Uterus (tissue), 4 donors: ENCODE measurements around the gene C9orf85. TPM values are rescaled to one million over a fixed set of nuclear protein-coding genes. Genes with fewer than 3 reads are reported as not detected.
"Not testable (repeated sequence)": the region's sequence is repeated elsewhere in the genome, so short reads cannot be mapped to it uniquely, and the experiment has no call there.

Source experiments
- DNase-seq, 2 donors: peaks; one replicate each; pipeline ENCODE4 v3.0.0-alpha.2; 2019 to 2020
- H3K27ac ChIP-seq, 2 donors: fragments of 200-600 bp; sonication (generic); 1 replicate in 1 of 2; 2 replicates in 1 of 2; pipeline ENCODE4 v1.5.1; 2016 to 2018
- H3K27me3 ChIP-seq, 2 donors: fragments of 200-600 bp; sonication (generic); one replicate each; pipeline ENCODE4 v1.5.1; 2018 to 2019; ENCODE audit warnings: control low read depth in 1 of 2
- H3K36me3 ChIP-seq, 2 donors: fragments of 200-600 bp; sonication (generic); one replicate each; pipeline ENCODE4 v1.5.1; 2019; ENCODE audit warnings: control low read depth in 1 of 2
- H3K4me1 ChIP-seq, 2 donors: fragments of 200-600 bp; sonication (generic); one replicate each; pipeline ENCODE4 v1.5.1; 2018 to 2019; ENCODE audit warnings: control low read depth in 1 of 2
- H3K4me3 ChIP-seq, 2 donors: fragments of 200-600 bp; sonication (generic); 1 replicate in 1 of 2; 2 replicates in 1 of 2; pipeline ENCODE4 v1.5.1; 2018 to 2019; ENCODE audit warnings: mild to moderate bottlenecking in 1 of 2
- H3K9me3 ChIP-seq, 2 donors: fragments of 200-600 bp; sonication (generic); one replicate each; pipeline ENCODE4 v1.5.1; 2019; ENCODE audit warnings: control low read depth in 1 of 2
- CTCF ChIP-seq, 4 experiments: fragments of 200-600 bp in 2 of 4; fragments of 450-650 bp in 2 of 4; sonication (generic) in 2 of 4; IDR thresholded peaks; one replicate each; pipeline ENCODE4 v1.5.1; 2016 to 2019; ENCODE audit warnings: antibody characterized with exemption in 4 of 4, mild to moderate bottlenecking in 2 of 4, moderate library complexity in 1 of 4
- POLR2A ChIP-seq, 2 donors: fragments of 450-650 bp; IDR thresholded peaks; one replicate each; pipeline ENCODE4 v1.6.1; 2016; ENCODE audit warnings: antibody characterized with exemption in 2 of 2, mild to moderate bottlenecking in 1 of 2, moderate library complexity in 1 of 2
- intact Hi-C: fragments of 100-400 bp; cut with DNase I; formaldehyde crosslinking; loops from one replicate; pipeline ENCODE4 v1.15.1; 2023; ENCODE audit warnings: low total_unique reads
- total RNA-seq, 4 donors: library from RNA; depleted of rRNA in 3 of 4; stranded (reverse); fragments of >200 nt in 3 of 4; gene quantifications; one replicate each; pipeline versions ENCODE4 v1.1.0 to v1.2.4, GENCODE V29; 2014 to 2023
- donor health status: DM: yes; HTN: yes; CAD: no.

The C9orf85 gene
- total RNA-seq, 4 donors from 2014 or later, result 8.2 to 22.0 (median 15.9) TPM

- H3K4me1 ChIP-seq, result no peaks in the 10 kb centered on the region
- no peak overlapping the region for H3K4me3 ChIP-seq
- intact Hi-C loops, result no loop called here
- no peaks in the 10 kb centered on the region for H3K36me3 ChIP-seq
- H3K27ac ChIP-seq, result no peak overlapping the region
- no peaks in the 10 kb centered on the region for H3K9me3 ChIP-seq
- H3K27me3 ChIP-seq, result no peaks in the 10 kb centered on the region
- no peak for DNase-seq
- no peak for TF ChIP-seq POLR2A (IDR thresholded peaks at IDR 0.05)
- TF ChIP-seq CTCF (IDR thresholded peaks at IDR 0.05), result no peak
Observed at GRCh38 chr9:71986900-71987299, 75.5 kb downstream of the C9orf85 start.

- Histone ChIP-seq H3K27me3 (no peaks in the 10 kb centered on the region), H3K9me3 (no peaks in the 10 kb centered on the region), H3K4me1 (no peaks in the 10 kb centered on the region), H3K27ac (no peak overlapping the region), H3K4me3 (no peak overlapping the region), H3K36me3 (no peaks in the 10 kb centered on the region)
- intact Hi-C loops, result no loop called here
- no peak for DNase-seq
- no peak for TF ChIP-seq CTCF (IDR thresholded peaks at IDR 0.05)
- TF ChIP-seq POLR2A (IDR thresholded peaks at IDR 0.05), result no peak
Observed at GRCh38 chr9:71987471-71988371, 76.3 kb downstream of the C9orf85 start.

GRCh38 chr9:71990466-71990865, 79.0 kb downstream of the C9orf85 start:
- intact Hi-C loops, result no loop called here
- no peak for DNase-seq
- no peaks in the 10 kb centered on the region for H3K36me3 ChIP-seq
- TF ChIP-seq POLR2A (IDR thresholded peaks at IDR 0.05) (no peak), CTCF (IDR thresholded peaks at IDR 0.05) (no peak)
- H3K27ac ChIP-seq, result no peak overlapping the region
- no peaks in the 10 kb centered on the region for H3K27me3 ChIP-seq
- no peak overlapping the region for H3K4me3 ChIP-seq
- H3K4me1 ChIP-seq, result no peaks in the 10 kb centered on the region
- H3K9me3 ChIP-seq, result no peaks in the 10 kb centered on the region

- no peak overlapping the region for H3K4me3 ChIP-seq
- DNase-seq, result no peak
- H3K4me1 ChIP-seq, result no peaks in the 10 kb centered on the region
- H3K9me3 ChIP-seq, result no peaks in the 10 kb centered on the region
- TF ChIP-seq POLR2A (IDR thresholded peaks at IDR 0.05), result no peak
- TF ChIP-seq CTCF (IDR thresholded peaks at IDR 0.05), result no peak
- H3K27me3 ChIP-seq, result no peaks in the 10 kb centered on the region
- no peaks in the 10 kb centered on the region for H3K36me3 ChIP-seq
- intact Hi-C loops, result no loop called here
- no peak overlapping the region for H3K27ac ChIP-seq
Observed at GRCh38 chr9:72005451-72005850, 94.0 kb downstream of the C9orf85 start.

- H3K27ac ChIP-seq, result no peak overlapping the region
- DNase-seq, result no peak
- TF ChIP-seq POLR2A (IDR thresholded peaks at IDR 0.05), result no peak
- TF ChIP-seq CTCF (IDR thresholded peaks at IDR 0.05), result no peak
- no peaks in the 10 kb centered on the region for H3K9me3 ChIP-seq
- intact Hi-C loops, result no loop called here
- no peaks in the 10 kb centered on the region for H3K27me3 ChIP-seq
- no peaks in the 10 kb centered on the region for H3K4me1 ChIP-seq
- H3K36me3 ChIP-seq, result no peaks in the 10 kb centered on the region
- H3K4me3 ChIP-seq, result no peak overlapping the region
Observed at GRCh38 chr9:72006501-72006900, 95.1 kb downstream of the C9orf85 start.

- H3K27ac ChIP-seq, DNase-seq, H3K4me3 ChIP-seq, H3K36me3 ChIP-seq, H3K27me3 ChIP-seq, H3K9me3 ChIP-seq, H3K4me1 ChIP-seq, intact Hi-C loops: not testable (repeated sequence)
Observed at GRCh38 chr9:72007726-72008125, 96.3 kb downstream of the C9orf85 start.
